ENCODE results near the gene KIAA0586.
"Not testable (repeated sequence)": the region's sequence is repeated elsewhere in the genome, so short reads cannot be mapped to it uniquely, and the experiment has no call there.

KIAA0586 gene

DNA sequence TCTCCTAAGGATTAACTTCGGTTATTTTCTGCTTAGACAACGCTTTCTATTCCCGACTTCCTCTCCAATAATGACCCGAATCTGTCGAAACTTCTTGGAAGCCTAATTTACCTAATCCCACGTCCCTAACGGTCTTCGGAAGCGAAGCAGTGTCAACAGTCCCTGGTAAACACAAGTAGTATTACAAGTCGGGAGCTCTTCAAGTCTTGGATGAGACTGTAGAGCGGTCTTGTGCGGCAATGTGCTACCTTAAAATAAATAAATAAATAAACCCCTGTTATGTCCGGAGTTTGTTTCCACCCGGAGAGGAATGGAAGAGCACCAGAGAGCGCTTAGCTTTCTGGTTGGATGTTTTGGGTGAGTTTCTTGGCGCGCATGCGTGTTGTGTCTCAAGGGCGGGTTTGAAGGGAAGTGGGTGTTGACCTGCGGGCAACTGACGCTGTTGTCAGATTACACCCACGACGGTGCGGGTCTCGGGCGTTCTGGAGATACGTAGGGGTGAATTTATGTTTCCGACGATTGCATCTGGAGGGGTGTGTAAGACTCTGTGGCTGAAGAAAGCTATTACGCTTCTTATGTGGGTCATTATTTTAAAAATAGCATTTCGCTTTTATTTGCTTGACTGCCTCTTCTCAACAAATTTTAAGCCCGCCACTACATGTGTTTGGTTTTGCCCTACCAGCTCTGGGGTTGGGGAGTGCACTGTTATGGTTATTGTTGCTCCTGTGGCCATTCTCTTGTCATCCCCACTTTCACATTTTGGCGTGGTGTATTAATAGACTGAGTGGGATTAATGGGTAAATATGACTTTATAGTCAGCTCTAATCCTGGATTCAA is at the start of gene KIAA0586, which contains the start of gene TIMM9:
TSS of gene KIAA0586 (plus strand) at position 439 of the 837 bp plus-strand sequence. CDS start 546 bp downstream, outside the sequence.
TSS of gene TIMM9 (minus strand) at position 251 of the 837 bp plus-strand sequence. CDS start 15,586 bp downstream, outside the sequence.
- peak; percentile 95 for DNase-seq (ENCODE audit: low spot score)

DNA sequence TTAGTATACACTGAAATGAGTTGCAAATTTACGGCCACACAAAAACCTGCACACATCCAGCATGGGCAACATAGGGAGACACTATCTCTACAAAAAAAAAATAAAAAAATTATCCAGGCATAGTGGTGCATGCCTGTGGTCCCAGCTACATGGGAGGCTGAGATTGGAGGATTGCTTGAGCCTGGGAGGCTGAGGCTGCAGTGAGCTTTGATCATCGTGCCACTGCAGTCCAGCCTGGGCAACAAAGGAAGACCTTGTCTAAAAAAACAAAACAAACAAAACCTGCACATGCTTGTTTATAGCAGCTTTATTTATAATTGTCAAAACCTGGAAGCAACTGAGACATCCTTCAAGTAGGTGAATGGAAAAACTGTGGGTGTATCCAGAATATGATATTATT is 36.7 kb upstream of the KIAA0586 start:
- no peak for DNase-seq (ENCODE audit: low spot score)

DNA sequence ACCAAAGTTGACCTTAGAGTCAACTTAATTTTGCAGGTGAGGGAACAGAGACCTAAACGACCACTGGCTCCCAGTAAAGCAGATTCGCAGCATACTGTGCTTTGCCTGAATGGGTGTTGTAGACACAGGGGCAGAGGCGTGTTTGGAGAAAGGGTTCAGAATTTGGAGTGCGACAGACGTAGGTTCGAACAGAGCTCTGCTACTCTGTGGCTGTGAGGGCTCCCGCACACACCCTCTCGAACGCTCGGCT is 32.0 kb upstream of the KIAA0586 start:
- DNase-seq (ENCODE audit: low spot score), result no peak

DNA sequence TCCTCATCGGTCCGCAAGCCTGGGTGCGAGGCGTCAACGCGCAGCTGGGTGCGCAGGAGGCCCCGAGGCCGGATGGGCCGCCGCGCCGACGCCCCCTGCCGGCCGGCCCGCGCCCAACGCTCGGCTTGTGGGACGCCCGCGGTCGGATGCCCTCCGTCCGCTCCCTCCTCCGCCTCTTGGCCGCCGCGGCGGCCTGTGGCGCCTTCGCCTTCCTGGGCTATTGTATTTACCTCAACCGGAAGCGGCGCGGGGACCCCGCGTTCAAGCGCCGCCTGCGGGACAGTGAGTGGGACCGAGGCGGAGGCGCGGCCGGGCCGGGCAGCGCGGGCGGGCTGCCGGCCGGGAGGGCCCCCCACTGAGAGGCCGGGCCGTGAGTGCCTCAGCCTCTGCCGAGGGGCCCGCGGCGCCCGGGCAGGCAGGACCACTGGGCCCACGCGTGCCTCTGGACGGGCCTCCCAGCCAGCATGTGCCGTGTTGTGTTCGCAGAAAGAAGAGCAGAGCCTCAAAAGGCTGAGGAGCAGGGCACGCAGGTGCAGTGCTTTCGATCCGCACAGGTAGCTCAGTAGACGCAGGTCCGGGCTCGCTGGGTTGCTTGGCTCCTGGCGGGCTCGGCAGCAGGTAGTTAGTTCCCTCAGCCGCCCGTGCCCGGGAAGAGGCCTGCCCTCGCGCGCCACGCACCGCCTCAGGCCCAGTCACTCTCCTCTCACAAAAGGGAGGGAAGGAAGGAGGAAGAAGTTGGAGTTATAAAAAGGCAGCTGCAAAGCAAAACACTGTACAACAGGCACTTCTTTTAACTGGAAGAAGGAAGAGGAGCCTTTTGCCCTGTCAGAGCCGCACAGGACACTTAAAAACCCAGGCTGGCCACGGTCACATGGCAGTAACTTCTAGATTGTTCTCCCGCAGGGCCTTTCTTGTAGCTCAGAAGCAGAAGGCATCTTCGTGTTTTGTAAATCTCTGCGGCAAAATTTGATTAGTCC is 31.4 kb upstream of the KIAA0586 start, which contains the start of gene TOMM20L:
TSS of gene TOMM20L (plus strand) at position 119 of the 977 bp plus-strand sequence. CDS start at position 147, 28 bp downstream.
- DNase-seq (ENCODE audit: low spot score), result peak; percentile 82

DNA sequence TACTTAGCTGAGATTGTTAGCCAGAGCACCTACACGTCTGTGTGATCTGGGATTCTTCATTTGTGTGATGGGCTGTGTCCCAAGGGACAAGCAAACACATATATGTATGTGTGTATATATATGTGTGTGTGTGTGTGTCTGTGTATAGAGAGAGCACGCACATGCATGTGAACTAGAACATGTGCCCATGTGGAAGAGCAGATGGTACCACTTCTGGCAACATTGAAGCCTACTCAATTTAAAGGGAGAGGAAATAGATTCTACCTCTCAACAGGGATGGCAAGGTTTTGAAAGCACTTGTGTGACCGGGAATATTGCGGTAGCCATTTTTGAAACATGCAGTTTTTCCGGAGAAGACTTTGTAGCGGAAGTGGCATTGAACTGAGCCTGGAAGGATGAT is 30.4 kb upstream of the KIAA0586 start:
- DNase-seq (ENCODE audit: low spot score), result no peak

DNA sequence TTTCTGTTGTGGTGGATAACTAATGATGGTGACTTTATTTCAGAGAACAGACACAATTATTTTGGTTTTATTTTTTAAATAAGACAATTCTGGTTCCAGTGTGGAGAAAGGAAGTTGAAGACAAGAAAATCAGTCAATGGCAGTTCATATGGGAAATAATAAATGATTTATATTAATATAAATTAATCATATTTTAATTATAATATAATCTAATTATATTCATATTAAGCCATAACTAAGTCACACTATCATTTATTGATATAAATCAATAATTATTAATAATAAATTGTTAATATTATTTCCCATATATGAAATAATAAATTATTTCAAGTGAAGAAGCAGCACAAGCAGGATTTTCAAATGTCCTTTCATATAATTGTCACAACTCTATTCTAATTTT is 29.0 kb upstream of the KIAA0586 start:
- no peak for DNase-seq (ENCODE audit: low spot score)

DNA sequence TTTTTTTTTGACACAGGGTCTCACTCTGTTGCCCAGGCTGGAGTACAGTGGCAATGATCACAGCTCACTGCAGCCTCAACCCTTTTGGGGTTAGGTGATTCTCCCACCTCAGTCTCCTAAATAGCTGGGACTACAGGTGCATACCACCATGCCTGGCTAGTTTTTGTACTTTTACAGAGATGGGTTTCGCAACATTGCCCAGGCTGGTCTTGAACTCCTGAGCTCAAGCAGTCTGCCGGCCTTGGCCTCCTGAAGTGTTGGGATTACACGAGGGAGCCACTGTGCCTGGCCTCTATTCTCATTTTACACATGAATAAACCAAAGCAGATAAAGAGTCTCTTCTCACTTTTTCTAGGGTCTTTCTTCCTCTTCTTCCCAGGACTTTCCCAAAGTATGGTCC is 28.6 kb upstream of the KIAA0586 start:
- DNase-seq (ENCODE audit: low spot score), result no peak

DNA sequence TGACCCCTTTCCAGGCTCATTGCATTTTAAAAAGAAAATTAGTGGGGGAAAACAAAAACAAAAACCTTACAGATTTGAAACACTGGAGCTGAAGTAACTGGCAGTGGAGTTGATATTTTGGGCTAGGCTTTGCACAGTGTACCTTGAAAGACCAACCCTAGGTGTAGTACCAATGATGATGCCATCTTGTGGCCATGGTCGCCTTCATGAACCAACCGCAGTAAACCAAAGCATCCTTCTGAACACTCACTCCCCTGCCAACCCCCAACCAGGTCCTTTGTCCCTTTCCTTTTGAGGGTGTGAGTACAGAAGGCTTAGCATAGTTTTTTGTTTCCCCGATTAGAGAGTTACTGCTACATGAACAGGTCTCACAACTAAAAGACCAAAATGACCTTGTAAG is 25.9 kb upstream of the KIAA0586 start:
- no peak for DNase-seq (ENCODE audit: low spot score)

DNA sequence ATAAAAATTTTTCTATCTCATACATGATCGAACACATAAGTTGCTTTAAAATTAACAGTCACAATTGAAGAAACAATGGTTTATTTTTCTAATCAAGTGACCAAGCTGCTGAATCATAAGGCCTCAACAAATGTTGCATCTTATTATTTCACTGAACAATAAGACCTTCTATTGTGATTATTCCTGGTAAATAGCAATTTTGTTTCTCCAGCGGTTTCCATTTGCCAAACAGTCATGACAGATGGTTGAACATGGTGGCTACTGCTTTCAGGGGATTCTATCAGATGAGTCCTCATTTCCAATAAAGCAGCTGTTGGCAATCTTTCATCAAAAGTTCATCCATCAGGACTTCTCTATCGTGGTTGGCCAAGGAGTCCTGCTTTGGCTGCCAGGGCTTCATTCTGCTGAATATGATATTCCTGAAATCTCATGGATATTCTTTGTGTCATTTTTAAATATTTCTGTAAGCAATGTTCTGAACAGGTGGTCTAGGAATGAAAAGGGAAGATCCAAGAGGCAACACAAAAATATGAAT is 18.8 kb upstream of the KIAA0586 start:
- DNase-seq (ENCODE audit: low spot score), result no peak

DNA sequence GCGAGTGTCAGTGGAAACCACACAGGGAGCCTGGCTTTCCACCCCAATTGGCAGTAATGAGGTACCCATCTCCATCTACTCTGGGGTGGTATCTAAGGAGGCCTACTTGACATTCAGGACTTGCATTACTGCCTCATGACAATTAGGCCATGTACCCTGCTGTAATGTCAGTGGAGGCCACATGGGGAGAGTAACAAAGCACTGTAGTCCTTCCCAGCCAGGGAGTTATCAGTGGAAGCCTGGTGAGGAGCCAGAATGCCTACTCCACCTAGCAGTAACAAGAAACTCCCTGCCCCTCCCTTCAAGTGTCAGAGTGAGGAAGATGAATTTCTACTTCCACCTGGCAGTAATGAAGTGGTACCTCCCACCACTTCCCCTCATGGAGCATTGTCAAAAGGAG is 12.7 kb upstream of the KIAA0586 start:
- DNase-seq (ENCODE audit: low spot score), result no peak

DNA sequence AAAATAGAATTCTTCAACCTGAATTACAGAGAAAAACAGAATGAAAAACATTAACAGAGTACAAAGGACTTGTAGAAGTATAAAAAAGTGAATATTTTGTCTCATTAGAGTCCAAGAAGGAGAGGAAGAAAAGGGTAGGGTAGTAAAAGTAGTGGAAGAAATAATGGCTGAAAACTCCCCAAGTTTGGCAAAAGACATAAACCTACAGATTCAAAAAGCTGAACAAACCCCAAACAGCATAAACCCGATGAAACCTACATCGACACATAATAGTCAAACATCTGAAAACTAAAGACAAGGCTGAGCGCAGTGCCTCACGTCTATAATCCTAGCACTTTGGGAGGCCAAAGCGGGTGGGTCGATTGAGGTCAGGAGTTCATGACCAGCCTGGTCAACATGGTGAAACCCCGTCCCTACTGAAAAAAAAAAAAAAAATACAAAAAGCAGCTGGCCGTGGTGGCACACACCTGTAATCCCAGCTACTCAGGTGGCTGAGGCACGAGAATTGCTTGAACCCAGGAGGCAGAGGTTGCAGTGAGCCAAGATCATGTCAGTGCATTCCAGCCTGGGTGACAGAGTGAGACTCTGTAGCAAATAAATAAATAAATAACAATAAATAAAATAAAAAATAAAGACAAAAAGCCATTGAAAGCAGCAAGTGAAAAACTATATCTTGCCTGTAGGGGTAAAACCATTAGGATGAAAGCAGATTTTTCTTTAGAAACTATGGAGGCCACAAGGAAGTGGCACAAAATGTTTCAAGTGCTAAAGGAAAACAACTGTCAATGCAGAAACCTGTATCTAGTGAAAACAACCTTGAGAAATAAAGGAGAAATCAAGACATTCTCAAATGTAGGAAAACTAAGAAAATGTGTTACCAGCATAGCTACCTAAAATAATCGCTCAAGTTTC is 11.6 kb upstream of the KIAA0586 start:
- no peak for DNase-seq (ENCODE audit: low spot score)

DNA sequence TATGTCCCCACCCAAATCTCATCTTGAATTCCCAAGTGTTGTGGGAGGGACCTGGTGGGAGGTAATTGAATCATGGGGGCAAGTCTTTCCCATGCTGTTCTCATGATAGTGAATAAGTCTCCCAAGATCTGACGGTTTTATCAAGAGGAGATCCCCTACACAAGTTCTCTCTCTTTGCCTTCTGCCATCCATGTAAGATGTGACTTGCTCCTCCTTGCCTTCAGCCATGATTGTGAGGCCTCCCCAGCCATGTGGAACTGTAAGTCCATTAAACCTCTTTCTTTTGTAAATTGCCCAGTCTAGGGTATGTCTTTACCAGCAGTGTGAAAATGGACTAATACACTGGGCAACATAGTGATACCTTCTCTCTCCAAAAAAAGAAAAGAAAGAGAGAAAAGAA is 10.6 kb upstream of the KIAA0586 start:
- not testable (repeated sequence) for DNase-seq (ENCODE audit: low spot score)

DNA sequence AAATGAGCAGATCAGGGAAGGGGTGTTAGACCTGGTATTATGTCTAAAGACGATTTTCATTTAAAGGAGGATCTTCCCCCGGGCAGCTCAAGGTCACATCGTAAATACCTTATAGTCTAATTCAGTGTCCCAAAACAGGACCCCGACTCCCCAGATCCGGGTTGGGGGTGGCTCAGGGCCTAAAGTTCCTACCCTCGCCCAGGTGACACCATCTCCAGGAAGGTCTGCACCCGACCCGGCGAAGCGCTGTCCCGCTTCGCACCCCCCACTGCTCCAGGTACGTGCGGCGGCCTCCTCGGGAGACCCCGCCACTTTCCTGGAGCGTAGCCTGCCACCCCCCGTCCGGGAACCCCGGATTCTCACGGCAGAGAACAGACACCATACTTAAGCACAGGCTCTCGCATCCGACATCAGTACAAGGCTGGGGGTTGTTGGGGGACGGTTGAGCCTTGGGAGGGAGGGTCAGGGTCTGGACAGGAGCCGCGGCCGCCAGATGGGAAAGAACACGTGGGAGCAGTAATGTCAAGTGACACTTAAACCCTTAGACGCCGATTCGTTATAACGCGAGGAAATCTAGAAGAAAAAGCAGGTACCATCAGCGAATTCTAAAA is 744 bp upstream of the KIAA0586 start:
- peak; percentile 82 for DNase-seq (ENCODE audit: low spot score)

DNA sequence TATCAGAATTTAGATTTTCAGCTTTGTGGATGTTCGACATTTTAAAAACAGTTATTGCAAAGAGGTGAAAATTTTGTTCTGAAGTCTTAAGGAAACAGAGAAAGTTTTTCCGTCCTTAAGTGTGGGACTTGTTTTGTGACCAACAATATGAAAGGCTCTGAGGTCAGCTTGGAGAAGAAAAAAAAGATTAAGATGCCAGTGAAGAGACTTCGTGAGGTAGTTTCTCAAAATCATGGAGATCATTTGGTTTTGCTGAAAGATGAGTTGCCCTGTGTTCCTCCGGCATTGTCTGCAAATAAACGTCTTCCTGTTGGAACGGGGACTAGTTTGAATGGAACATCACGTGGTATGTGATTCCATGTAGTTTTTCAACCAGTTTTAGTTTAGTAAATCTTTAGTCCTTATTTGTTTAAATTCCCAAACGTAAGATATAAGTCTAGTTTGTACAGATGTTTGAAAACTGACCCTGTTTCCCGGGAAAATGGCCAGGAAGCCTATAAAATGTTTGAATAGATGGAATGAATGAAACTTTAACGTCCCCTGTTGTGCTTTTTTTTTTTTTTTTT is 682 bp downstream of the KIAA0586 start:
- no peak for DNase-seq (ENCODE audit: low spot score)

DNA sequence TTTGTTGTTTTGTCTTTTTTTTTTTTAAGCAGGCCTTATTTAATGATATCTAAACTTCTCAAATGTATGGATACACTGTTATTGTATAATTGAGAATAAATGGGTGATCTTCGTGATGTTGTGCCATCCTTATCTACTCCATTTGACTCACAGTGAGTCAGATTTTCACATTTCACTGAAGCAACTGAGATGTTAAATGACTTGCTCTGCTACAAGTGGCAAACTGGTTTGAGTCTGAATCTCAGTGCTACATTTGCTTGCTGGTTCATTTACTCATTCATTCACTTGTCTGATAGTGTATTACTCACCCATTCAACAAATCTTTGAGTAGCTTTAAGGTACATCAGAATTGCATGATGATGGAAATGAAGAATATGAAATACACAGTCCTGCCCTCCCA is 2.6 kb downstream of the KIAA0586 start:
- no peak for DNase-seq (ENCODE audit: low spot score)

DNA sequence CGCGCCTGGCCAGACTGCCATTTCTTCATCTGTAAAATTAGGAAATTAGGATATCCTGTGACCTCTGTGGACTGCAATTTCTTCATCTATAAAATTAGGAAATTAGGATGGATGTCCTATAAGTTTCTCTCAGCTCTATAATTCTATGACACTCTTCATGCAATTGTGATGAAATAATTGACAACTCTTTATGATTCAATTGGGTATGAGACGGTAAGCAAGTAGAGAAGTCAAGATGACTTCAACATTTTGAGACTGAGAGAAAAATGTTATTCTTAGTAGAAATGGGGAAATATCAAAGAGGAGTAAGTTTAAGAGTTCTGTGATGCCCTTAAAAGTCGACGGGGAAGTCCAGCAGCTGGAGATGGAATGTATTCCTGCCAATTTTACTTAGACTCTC is 12.0 kb downstream of the KIAA0586 start:
- no peak for DNase-seq (ENCODE audit: low spot score)

DNA sequence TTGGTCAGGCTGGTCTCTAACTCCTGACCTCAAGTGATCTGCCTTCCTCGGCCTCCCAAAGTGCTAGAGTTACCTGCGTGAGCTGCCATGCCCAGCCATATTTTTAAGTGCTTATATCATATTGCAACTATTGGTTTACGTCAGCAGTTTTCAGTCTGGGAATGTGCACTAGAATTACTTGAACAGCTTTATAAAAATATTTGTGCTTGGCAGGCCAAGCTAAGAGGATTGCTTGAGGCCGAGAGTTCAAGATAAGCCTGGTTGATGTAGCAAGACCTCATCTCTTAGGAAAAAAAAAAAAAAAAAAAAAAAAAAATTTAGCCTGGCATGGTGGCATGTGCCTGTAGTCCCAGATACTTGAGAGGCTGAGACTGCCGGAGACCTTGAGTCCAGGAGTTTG is 17.1 kb downstream of the KIAA0586 start:
- no peak for DNase-seq (ENCODE audit: low spot score)

DNA sequence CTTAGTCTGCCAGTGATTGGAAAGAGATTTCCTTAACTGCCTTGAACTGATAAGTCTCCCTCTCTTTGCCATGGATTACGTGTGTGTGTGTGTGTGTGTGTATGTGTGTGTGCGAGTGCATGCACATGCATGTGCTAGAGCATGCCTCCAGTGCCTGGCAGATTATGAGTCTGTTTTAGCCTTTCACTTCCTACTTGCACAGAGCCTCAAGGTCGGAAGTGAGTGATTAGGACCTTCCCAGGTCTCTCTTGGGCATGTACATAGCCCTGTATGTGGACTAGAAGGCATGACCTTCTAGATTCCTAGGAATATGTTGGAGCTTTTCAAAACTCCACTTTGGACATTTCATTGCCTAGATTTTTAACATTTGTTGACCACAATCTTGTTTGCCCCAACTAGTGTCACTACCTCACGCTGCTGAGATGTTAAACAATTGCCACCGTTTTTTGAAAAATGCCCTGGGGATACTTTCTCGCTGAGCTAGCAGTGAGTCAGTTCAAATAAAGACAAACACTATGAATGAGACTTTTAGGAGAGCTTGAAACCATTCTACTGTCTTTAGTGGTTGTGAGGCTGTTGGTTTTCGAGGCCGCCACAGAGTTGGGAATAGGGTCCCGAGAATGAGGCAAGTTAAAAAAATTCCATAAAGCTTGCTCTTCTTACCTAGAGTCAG is 28.2 kb downstream of the KIAA0586 start:
- DNase-seq (ENCODE audit: low spot score), result no peak

DNA sequence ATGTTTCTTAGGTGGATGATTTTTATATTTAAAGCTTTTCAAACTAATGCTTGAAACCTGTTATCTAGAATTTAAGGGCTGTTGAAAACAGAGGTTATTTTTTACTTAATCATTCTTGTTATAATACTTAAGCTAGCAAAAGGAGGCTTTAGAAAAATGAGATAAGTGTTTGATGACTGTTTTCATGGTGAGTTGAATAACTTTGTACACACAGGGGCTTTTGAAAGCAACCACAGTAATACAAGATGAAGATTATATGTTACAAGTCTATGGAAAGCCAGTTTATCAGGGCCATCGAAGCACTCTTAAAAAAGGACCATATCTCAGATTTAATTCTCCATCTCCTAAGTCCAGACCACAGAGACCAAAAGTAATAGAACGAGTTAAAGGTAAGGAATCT is 33.3 kb downstream of the KIAA0586 start:
- no peak for DNase-seq (ENCODE audit: low spot score)

DNA sequence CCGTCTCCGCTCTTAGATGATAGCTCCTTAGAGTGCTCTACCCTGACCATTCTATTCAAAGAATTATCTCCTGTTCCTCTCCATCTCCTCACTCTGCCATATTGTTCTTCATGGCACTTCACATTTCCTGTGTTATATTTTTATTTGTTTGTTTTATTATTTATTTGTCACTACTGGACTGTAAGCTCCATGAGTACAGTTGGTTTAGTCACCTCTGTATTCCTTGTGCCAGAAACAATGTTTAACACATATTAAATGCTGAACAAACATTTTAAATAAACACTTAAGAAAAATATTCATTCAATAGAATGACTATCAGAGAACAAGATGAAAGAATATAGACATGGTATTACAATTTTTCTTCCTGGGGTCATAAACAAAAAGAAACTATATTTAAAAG is 35.6 kb downstream of the KIAA0586 start:
- no peak for DNase-seq (ENCODE audit: low spot score)

Data from left forelimb (tissue), 1 donor.